Activated T-helper 9 cell treated with anti-CD3 and anti-CD28 coated beads, Interleukin-2, amount 50 U/mL, for 16 hours (primary cell): ENCODE results near the gene PTGIR.
A peak's percentile ranks its signal among the peaks of the same experiment; 100 is the strongest.
"Not testable (repeated sequence)": the region's sequence is repeated elsewhere in the genome, so short reads cannot be mapped to it uniquely, and the experiment has no call there.

Experiments
- DNase-seq: peaks from one replicate; pipeline ENCODE4 v3.0.0-alpha.2; 2020; ENCODE audit warnings: low read depth

PTGIR gene

DNA sequence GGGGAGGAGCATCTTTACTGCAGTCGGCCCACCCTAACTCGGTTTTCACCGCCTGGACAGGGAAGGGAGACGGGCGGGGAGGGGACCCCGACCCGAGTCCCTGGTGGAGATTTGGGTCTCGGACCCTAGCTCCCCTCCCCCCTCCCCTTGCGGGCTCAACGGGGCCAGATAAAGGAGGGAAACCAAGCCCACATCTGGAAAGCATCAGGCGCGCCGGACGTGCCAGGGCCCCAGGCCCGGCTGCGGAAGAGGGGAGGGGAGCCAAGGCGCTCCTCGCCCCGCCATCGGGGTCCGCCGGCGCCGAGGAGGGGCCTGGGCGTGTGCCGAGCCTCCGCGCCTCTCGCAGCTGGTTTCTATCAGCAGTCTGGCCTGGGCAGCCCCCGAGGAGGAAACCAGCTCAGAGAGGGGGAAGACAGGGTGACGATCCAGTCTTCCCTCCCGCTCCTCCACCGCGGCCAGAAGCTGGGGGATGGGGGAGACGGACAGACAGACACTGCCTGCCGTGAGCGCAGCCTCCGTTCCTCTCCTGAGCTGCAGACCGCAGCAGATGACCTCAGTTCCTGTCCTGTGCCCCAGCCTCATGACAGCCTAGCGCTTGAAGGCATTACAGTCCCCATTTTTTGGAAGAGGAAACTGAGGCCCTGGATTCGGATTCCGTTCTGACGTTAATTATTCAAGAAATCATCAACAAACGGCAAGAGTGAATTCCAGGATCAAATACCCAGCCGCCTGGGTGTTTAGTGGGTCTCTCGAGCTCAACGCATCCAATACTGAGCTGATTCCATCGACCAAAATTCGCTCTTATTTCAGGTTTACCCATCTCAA lies 14.7 kb upstream of the PTGIR start:
- DNase-seq, result no peak

DNA sequence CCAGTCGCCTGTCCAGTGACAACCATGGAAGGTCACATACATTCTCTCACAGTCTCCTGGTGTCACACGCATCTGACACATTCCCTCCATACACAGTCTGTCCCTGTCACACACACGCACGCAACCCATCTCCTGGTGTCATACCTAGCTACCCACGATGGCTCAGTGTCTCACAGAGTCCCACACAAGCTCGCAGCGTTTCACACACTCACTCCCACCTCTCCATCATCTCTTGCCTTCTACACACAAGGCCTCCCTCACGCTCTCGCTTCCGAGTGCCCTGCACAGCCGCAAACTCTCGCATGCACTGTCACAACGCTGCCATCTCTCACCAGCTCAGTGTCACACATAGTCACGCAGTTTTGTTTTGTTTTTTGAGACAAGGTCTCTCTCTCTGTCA lies 12.3 kb upstream of the PTGIR start:
- DNase-seq, result no peak

DNA sequence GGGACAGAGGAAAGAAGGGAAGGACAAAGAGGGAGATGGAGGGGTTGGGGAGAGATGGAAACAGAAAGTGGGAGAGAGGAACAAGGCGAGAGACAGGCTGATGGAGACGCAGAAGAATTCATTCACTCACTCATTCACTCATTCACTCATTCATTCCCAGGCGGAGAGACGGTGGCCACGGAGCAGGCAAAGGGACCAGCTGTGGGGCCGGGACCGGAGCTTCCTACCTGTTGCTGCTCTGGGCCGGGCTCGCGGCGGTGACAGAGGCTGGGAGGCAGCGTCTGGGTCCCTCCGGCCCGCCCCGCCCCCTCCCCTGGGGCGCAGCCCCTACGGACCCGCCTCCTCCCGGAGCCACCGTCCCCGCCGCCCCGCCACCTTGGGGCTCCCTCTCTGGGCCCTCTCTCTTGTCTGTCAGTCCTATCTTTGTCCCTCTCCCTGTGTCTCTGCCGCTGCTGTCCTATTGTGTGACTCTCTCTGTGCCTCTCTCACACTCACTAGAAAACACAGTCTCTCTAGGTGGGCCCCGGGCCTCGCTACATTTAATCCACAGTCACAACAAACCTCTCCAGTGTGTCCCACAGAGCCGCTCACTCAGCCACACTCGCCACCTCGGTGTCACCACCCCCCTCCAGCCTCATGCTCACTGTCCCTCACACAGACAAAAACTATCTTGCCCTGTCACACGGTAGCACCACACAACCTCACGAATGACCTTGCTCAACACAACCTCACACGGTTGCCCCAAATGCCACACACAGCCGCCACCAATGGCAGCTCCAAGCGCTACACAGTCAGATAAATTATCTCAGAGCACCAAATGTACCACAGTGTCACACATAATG lies 11.3 kb upstream of the PTGIR start, which contains the start of gene GNG8:
Gene GNG8, minus strand, starts transcription at position 283 of the 842 bp plus-strand sequence. CDS start 1,520 bp downstream, outside the sequence.
- DNase-seq, result no peak

DNA sequence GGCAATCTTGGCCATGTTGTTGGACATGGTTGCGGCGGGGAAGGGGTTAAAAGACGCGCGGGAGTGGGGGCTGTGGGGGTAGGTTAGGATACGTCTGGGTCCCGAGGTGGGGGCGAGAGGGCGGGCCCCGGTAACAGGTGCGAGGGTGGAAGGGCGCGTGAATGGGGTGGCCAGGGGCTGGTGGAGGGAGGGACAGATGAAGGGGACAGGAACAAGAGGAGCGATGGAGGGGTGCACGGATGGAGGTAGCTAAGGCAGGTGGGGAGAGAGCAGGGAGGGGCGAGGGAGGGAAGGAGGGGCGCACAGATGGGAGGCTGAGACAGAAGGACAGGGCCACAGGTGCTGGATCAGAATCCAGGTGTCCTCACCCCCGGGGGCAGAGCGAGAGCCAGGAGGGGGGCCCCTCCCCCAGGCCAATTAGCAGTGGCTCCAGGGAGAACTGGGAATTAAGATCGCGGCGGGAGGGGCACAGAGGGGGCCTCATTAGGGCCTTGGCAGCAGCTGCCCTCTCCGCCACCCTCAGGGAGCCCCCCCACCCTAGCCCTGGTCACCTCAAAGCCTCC lies 9.8 kb upstream of the PTGIR start:
- no peak for DNase-seq

DNA sequence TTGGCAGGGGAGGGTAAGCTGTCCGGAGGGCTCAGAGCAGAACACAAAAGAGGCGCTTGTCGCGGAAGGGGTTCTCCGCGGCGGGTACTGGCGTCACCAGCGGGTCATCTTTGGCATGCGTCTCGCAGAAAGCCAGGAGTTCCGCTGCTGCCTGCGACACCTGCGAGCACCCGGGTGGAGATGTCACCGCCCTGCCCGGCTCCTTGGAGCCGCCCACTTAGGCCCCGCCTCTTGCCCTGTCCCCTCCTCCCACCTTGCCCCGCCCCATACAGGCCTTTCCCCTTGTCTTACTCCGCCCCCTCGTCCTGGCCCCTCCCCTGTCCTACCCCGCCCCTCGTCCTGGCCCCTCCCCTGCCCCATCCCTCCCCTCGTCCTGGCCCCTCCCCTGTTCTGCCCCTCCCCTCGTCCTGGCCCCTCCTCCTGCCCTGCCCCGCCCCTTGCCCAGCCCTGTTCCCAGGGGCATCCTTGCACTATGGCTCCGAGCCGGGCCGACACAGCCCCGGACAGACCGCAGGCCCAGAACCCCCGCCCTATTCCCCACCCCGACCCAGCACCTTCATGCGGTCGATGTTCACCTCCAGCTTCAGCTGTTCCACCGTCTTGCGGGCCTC lies 9.3 kb upstream of the PTGIR start:
- peak; percentile 88 for DNase-seq

DNA sequence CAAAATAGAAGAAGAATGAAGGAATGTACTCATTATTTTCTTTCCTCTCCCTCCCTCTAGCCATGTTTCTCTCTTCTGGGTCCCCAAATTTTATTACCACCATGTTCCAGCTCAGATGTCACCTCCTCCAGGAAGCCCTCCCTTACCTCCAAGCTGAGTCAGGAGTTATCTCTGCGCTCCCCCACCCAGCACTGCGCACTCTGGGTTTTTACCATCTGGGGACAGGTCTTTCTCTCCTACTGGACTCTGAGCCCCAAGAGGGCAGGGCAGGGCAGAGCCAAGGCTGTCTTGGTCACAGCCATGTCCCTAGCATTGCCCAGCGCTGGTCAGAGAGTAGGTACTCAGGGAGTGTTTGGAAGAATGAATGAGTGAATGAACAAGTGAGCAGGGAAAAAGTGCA lies 8.2 kb upstream of the PTGIR start:
- DNase-seq, result no peak

DNA sequence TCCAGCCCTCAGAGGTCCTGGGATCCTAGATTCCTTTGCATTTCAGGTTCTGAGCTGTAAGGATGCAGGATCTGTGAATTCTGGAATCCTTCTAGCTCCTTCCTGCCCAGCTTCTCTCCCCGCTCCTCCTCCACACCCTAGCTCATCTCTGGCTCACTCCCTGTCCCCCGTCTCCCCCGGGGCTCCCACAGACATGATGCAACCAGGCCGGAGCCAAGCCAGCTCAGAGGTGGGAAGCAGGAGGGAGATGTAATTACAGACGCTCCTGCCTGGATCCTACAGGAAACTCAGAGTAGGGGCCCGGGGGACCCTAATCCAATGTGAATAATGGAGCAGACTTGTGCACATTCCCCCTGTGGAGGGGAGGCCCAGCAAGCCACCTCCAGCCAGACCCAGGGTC lies 6.6 kb upstream of the PTGIR start:
- DNase-seq, result no peak

DNA sequence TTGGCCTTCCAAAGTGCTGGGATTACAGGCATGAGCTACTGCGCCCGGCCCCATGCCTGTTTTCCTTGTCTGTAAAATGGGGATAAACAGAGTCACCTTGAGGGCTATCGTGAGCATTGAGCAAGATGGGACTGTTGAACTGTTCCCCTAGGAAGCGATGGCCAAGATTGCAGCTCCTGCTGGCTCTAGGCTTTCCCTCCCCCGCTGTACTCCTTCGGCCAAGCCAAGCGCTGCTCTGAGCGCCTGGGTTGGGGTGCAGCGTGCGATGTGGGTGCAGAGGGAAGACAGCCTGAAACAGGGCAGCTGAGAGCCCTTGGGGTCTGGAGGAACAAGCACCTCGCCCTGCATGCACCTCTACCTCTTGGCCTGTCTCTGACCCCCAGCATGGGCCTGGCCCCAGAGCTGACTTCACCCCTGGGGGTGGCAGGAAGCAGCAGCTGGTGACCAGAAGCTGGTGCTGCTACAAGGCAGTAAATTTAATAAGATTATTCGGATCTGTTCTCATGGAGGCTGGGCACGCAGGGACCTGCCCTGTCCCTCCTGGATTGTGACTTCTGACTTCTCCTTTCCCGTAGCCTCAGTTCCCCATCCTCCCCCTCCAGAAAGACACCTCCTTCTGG lies 5.8 kb upstream of the PTGIR start:
- no peak for DNase-seq

DNA sequence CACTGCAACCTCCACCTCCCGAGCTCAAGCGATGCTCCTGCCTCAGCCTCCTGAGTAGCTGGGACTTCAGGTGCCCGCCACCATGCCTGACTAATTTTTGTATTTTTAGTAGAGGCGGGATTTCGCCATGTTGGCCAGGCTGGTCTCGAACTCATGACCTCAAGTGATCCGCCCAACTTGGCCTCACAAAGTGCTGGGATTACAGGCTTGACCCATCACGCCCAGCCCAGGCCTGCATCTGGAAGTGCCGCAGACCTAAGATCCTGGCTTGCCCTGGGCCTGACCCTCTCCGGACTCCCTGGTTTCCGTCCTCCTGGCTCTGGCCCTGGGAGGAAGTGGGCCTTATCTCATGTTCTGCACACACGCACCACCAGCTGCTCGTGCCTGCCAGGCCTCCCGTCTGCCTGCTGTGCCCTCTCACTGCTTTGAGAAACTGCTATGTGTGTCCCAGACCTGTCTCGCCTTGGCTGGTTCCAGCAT lies 4.7 kb upstream of the PTGIR start:
- no peak for DNase-seq

DNA sequence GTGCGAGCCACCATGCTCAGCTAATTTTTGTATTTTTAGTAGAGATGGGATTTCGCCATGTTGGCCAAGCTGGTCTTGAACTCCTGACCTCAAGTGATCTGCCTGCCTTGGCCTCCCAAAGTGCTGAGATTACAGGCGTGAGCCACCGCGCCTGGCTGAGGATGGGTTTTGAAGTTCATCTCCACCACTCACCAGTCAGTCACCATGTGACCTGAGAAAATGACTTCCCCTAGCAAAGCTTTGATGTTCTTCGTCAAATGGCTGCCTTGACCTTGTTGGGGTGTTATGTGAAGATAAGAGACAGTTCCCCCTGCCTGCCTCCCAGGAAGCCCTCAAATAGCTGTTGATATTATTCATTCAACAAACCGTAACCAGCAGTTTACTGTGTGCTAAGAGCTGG lies 4.1 kb upstream of the PTGIR start:
- not testable (repeated sequence) for DNase-seq

DNA sequence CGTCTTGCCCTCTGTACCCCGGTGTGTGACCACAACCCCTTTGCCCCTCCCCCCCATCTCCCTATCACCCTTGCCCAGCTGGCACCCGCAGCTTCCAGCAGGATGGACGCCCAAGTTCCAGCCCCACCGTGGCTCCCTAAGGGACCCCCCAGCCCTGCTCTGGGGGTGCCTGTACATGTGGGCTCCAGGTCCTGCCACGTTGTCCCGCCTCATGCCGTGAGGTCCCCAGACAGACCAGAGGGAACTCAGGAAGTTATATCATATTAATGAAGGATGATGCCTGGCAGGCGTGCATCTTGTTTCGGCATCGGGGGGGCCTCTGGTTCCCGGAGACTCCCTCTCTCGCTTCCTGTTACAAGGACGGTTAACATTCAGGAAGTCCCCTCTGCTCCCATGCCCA lies 1.6 kb upstream of the PTGIR start:
- no peak for DNase-seq

DNA sequence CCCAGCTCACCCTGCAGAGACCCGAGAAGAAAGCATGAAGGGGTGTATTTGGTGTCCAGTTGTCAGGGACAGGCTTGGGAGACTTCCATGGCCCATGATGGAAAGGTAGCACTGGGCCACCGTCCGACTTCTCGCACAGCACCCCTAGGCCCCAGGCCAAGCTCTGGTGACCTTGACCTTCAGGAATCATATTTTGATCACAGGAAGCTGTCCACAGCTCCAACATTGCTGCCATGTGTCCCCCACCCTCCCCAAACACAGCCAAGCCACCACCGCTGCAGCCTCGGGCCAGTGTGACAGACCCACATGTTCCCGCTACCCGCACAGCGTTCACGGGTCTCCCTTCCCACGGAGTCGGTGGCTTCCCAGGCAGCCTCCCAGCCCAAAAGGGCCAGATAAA lies 842 bp upstream of the PTGIR start:
- no peak for DNase-seq

DNA sequence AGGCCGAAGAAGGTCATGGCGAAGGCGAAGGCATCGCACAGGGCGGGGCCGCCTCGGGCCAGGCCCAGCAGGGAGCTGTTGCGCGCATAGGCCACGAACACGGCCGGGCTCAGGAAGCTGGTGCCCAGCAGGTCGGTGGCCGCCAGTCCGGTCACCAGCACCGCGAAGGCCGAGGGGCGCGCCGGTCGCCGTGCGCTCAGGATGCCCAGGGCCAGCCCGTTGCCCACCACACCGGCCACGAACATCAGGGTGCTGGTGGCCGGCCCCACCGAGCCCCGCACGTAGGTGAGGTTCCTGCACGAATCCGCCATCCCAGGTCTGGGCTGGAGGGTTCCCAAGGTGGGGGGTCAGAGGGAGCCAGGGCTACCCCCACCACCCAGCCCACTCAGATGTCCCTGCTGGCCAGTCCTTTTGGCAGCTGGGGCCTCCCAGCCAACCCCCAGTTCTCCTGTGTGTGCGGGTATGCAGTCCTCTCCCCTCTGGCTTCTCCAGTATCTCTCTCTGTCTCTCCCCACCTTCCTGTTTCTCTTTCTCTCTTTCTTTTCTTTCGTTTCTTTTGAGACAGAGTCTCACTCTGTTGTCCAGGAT lies 880 bp downstream of the PTGIR start:
- DNase-seq, result no peak

DNA sequence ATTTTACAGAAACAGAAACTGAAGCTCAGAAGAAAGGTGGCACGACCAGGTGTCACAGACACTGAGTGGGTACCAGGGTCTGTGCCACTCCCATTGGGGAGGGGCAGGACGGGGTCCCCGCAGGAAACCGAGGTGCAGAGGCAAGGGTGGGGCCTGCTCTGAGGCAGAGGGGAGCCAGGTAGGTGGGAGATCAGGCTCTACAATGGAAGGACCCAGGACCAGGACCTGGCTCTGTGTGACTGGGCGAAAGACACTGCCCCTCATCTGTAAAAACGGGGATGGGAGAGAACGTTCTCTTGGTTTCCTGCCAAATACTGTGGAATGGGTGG lies 2.8 kb downstream of the PTGIR start:
- DNase-seq, result no peak

DNA sequence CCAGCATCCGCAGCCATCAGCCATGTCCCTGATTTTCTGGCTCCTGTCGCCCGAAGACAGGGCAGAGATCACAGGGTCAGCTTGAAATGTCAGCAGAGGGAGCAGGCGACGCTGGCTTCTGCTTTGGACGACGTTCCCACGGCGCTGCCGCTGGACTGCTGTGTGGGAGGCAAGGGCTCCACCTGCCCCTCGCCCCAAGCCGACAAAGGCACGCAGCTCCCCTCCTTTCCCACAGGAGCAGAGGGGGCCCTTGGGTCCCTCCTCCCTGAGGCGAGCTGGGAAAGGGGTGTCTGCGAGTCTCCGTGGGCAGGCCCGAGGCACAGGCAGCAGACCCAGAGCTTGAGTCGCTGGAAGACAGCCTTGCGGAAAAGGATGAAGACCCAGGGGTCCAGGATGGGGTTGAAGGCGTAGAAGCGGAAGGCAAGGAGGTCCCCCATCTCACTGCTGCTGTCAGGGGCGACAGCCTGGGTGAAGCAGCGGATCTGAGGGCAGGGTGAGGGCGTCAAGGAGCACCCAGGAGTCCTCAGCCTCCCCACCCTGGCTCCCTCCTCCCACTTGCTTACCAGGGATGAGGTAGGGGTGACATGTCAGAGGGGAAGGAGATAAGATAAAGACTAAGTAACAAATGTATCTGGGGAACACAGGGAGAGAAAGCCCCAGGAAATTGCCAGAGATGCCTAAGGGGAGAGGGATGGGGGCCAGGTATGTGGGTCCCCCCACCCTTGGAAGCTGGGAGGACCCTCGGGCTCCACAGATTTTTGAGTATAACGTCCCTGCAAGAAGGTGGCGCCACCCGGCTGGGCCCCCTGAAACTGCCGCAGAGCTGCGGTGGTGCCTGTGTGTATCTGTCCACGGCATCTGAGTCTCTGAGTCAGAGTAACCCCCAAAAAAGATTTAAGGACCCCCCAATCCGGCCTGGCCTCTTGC lies 3.4 kb downstream of the PTGIR start:
- no peak for DNase-seq

DNA sequence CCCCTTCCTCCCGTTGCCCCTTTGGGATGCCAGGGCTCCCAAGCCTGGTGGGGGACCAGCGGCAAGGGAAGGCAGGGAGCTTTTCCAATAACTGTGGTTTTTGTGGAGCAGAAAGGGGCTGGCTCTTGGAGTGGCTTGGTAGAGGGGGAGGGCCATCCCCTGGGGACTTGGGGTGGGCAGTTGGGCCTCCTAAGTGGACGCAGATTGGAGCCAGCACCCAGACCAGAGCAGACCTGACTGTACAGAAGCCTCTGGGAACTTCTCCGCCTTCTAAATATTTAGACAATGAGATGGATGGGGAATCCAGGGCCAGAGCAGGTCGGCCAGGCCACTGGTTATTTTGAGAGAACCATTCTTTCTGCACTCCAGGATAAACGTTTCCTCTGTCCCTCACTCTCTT lies 4.2 kb downstream of the PTGIR start:
- no peak for DNase-seq

DNA sequence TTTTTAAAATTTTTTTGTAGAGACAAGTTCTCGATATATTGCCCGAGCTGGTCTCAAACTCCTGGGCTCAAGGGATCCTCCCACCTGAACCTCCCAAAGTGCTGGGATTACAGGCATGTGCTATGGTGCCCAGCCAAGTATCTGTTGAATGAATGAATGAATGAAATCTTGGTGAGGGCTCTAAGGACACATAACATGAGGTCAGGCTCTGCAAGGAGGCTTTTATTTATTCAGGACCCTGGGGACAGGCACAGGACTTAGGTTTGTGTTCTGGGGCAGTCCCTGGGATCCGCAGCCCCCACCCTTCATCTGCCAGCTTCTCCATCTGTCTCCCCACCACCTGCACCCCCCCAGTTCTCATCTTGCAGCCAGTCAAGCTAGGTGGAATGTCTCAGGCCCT lies 4.6 kb downstream of the PTGIR start:
- no peak for DNase-seq

DNA sequence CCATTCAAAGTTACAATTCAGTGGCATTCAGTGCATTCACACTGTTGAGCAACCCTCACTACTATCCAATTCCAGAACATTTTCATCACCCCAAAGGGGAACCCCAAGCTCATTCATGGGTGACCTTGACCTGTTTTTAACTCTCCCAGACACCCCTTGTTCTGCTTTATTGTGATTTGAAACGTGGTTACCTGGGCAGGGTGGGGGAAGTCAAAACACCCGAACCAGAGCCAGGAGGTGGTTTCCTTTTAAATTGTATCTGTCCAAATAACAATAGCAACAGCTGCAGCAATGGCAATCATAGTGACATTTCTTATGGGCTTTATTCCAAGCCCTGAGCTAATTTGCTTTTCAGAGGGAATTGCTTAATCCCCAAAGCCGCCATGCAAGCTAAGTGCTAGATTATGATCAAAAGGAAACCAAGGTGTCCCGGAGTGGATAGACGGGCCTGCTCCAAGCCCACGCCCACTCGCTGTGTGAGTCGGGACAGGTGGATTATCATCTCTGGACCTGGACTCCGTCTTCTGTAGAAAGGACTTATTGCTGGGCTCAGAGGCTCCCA lies 6.1 kb downstream of the PTGIR start:
- DNase-seq, result no peak

DNA sequence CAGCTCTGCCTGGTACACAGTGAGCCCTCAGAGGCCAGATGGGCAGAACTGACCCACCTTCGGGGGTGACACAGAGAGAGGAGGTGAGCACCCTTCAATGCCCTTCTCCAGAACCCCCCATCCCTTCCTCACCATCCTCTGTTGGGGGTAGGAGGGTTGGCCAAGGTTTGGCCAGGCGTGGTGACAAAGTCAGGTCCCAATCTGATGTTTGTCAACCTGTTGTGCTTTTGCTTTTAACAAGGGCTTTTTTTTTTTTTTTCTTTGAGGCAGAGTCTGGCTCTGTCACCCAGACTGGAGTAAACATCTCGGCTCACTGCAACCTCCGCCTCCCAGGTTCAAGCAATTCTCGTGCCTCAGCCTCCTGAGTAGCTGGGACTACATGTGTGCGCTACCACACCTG lies 7.3 kb downstream of the PTGIR start:
- DNase-seq, result no peak

DNA sequence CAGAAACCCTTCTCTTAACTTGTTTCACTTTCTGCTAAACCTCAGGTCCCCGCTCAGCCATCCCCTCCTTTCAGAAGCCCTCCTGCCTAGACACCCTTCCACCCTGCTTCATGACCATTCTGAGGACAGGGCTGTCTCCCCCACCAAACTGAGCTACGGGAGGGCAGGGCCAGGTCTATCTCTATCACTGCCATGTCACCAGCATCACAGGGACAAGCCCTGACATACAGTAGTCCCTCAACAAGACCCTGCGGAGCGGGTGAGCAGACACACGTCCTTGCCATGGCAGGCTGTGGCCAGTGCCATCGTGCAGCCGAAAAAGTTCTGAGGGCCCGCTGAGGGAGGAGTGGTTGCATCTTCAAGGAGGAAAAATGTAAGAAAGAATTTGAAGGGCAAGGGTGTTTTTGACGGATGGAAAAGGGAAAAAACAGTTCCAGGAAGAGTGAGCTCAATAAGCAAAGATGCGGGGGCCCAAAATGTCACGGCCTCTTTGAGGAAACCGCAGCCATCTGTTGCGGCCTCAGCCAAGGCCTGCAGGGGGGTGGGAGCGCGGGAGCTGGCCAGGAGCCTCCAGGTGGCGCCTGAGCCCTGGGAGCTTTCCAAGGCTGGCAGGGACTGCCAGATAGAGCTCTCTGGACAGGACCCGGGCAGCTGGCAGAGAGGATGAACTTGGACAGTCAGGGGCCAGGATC lies 8.1 kb downstream of the PTGIR start:
- no peak for DNase-seq
